ENCODE data around the gene COPG1.
"Not testable (repeated sequence)": the region's sequence is repeated elsewhere in the genome, so short reads cannot be mapped to it uniquely, and the experiment has no call there.

Gene COPG1

GRCh38 chr3:129249284-129250065 is at the start of gene COPG1:
COPG1 (plus strand) TSS chr3:129249606; CDS start chr3:129249710, 104 bp downstream.
- DNase-seq, result peak; percentile 94

- no peak for DNase-seq
These were observed 44.9 kb upstream of the COPG1 start for GRCh38 chr3:129204473-129204872.

GRCh38 chr3:129205109-129205832 is 44.1 kb upstream of the COPG1 start:
- DNase-seq, result no peak

GRCh38 chr3:129207479-129207878 is 41.9 kb upstream of the COPG1 start:
- no peak for DNase-seq

- no peak for DNase-seq
These were observed 38.1 kb upstream of the COPG1 start for GRCh38 chr3:129211345-129211744.

GRCh38 chr3:129211772-129212171 is 37.6 kb upstream of the COPG1 start:
- DNase-seq, result peak; percentile 90

- no peak for DNase-seq
These were observed 36.2 kb upstream of the COPG1 start for GRCh38 chr3:129213238-129213637.

- no peak for DNase-seq
These were observed 30.7 kb upstream of the COPG1 start for GRCh38 chr3:129218742-129219141.

- DNase-seq, result not testable (repeated sequence)
These were observed 25.0 kb upstream of the COPG1 start for GRCh38 chr3:129224387-129224786.

GRCh38 chr3:129224984-129225393 is 24.4 kb upstream of the COPG1 start:
- DNase-seq, result peak; percentile 72

- no peak for DNase-seq
These were observed 23.0 kb upstream of the COPG1 start for GRCh38 chr3:129226374-129226773.

- no peak for DNase-seq
These were observed 20.4 kb upstream of the COPG1 start for GRCh38 chr3:129228891-129229585.

- DNase-seq, result no peak
These were observed 18.9 kb upstream of the COPG1 start for GRCh38 chr3:129230311-129231019.

- DNase-seq, result no peak
These were observed 17.9 kb upstream of the COPG1 start for GRCh38 chr3:129231331-129232119.

- DNase-seq, result peak; percentile 96
These were observed 15.9 kb upstream of the COPG1 start for GRCh38 chr3:129233538-129233937.

- DNase-seq, result no peak
These were observed 15.0 kb upstream of the COPG1 start for GRCh38 chr3:129234441-129234840.

- no peak for DNase-seq
These were observed 14.0 kb upstream of the COPG1 start for GRCh38 chr3:129235344-129235917.

- peak; percentile 72 for DNase-seq
These were observed 10.3 kb upstream of the COPG1 start for GRCh38 chr3:129238945-129239705.

GRCh38 chr3:129239991-129240390 is 9.4 kb upstream of the COPG1 start:
- no peak for DNase-seq

- no peak for DNase-seq
These were observed 9.0 kb upstream of the COPG1 start for GRCh38 chr3:129240436-129240835.

- no peak for DNase-seq
These were observed 4.3 kb upstream of the COPG1 start for GRCh38 chr3:129245141-129245540.

All from RPMI8226 (cell line).